GM21423 (cell line): ENCODE results near the gene RAB26.
"Not testable (repeated sequence)": the region's sequence is repeated elsewhere in the genome, so short reads cannot be mapped to it uniquely, and the experiment has no call there.

Experiments used
- ATAC-seq: cut with Tn5 transposase; IDR thresholded peaks from one replicate; pipeline ENCODE4 v1.9.1; 2021; ENCODE audit warnings: mild to moderate bottlenecking, moderate library complexity; ENCODE audit not compliant: unreplicated experiment

The RAB26 gene

GRCh38 chr16:2116428-2116827 is 32.0 kb upstream of the RAB26 start:
- not testable (repeated sequence) for ATAC-seq

GRCh38 chr16:2117341-2117740 is 31.1 kb upstream of the RAB26 start:
- not testable (repeated sequence) for ATAC-seq

GRCh38 chr16:2117960-2118722 is 30.3 kb upstream of the RAB26 start:
- ATAC-seq: not testable (repeated sequence)

- ATAC-seq: not testable (repeated sequence)
Observed at GRCh38 chr16:2121325-2121724, 27.1 kb upstream of the RAB26 start.

GRCh38 chr16:2121853-2122252 is 26.6 kb upstream of the RAB26 start:
- no peak for ATAC-seq

- ATAC-seq: no peak
Observed at GRCh38 chr16:2122429-2122828, 26.0 kb upstream of the RAB26 start.

DNA sequence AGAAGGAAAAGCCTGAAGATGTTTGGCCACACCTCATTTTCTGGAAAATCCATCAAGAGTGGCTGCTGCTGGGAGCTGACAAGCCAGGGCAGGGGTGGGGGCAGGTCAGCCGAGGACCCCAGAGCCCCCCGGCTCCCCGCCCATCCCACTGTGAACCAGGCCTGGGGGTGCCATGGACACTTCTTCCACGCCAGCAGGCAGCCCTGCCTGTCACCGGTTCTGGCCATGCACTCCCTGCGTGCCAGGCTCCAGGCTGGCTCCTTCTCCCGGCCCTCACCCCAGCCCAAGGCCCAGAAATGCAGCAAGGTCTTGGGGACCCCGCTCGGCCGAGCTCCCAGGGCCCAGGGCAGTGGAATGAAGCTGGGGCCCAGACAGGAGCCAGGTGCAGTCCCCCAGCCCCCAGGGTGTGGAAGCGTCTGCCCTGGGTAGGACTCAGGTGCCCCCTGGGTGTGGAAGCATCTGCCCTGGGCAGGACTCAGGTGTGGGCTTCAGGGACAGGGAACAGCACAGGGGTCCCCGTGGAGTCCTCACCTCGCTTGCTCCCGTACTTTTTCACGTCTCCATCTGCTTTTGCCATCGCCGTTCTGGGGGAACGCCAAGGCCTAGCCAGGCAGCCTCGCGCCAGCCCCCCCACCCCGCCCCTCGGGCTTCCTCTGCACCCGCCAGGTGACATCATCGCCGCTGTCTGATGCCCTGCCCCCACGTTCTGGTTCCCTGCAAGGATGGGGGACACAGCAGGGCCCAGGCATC is 25.3 kb upstream of the RAB26 start:
- ATAC-seq: not testable (repeated sequence)

- ATAC-seq: not testable (repeated sequence)
Observed at GRCh38 chr16:2123706-2124376, 24.6 kb upstream of the RAB26 start.

- not testable (repeated sequence) for ATAC-seq
Observed at GRCh38 chr16:2124377-2124693, 24.1 kb upstream of the RAB26 start.

DNA sequence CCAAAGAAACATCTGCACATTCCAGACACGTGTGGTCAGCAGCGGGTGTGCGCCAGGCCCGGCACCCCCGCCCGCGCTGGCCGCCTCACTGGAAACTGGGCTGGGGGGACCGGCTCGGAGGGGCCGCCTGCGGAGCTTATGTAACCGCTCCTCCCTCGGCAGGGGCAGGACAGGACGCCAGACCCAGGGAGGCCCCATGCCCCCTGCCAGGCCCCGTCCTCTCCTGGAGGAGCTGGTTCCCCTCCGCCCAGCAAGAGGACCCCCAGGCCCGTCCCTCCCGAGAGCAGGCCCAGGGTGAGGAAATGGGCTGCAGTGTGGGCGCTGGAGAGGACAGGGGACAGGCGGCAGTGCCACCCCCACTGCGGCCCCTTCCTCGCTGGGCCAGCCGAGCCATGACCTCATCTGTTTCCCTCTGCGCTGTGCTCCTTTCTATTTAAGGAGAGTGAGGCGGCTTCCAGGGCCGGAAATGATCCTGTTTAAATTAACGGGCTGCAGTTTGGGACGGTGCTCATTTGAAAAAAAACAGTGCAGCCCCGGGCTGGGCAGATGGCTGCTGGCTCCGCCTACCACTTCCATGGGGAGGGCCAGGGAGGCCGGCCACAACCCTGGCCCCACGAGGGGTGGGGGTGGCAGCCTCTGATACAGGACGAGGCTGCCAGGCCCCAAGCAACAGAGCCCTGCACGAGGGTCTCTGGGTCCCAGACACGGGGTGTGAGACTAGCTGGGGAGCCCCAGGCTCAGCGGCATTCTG is 23.6 kb upstream of the RAB26 start:
- not testable (repeated sequence) for ATAC-seq

- not testable (repeated sequence) for ATAC-seq
Observed at GRCh38 chr16:2125609-2126008, 22.8 kb upstream of the RAB26 start.

GRCh38 chr16:2126161-2126743 is 22.2 kb upstream of the RAB26 start:
- not testable (repeated sequence) for ATAC-seq

GRCh38 chr16:2126928-2127556 is 21.4 kb upstream of the RAB26 start:
- ATAC-seq: not testable (repeated sequence)

- ATAC-seq: not testable (repeated sequence)
Observed at GRCh38 chr16:2127630-2128280, 20.7 kb upstream of the RAB26 start.

DNA sequence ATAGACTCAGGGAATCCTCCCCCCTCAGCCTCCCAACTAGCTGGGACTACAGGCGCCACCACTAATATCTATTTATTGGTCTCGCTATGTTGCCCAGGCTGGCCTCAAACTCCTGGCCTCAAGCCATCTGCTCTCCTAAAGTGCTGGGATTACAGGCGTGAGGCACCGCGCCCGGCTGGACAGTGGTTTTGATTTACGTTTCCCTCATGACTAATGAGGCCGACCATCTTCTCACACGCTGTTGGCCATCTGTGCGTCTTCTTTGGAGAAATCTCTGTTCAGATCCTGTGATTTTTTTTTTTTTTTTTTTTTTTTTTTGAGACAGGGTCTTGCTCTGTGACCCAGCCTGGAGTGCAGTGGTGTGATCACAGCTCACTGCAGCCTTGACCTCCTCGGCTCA is 19.2 kb upstream of the RAB26 start:
- not testable (repeated sequence) for ATAC-seq

GRCh38 chr16:2129890-2130447 is 18.5 kb upstream of the RAB26 start:
- ATAC-seq: not testable (repeated sequence)

GRCh38 chr16:2133797-2134196 is 14.6 kb upstream of the RAB26 start:
- not testable (repeated sequence) for ATAC-seq

- not testable (repeated sequence) for ATAC-seq
Observed at GRCh38 chr16:2135071-2135470, 13.4 kb upstream of the RAB26 start.

GRCh38 chr16:2135770-2136490 is 12.5 kb upstream of the RAB26 start, which contains the start of gene PKD1:
Gene PKD1, minus strand, starts transcription at chr16:2135898. Its CDS starts 209 bp downstream, at chr16:2135689.
- ATAC-seq: peak; percentile 56
